H9 (cell line): ENCODE data around the gene EVC. TPM values are rescaled to one million over a fixed set of nuclear protein-coding genes. Genes with fewer than 3 reads are reported as not detected.

Source experiments
- DNase-seq: peaks from one replicate; pipeline ENCODE4 v3.0.0-alpha.2; 2017
- H2AFZ ChIP-seq: one replicate; pipeline ENCODE4 v1.6.1; 2013; ENCODE audit warnings: mild to moderate bottlenecking, low read length, control low read depth, moderate library complexity
- H2AK5ac ChIP-seq: 2 replicates; pipeline ENCODE4 v1.6.1; 2013; ENCODE audit warnings: low read length, control low read depth, mixed read lengths; ENCODE audit not compliant: insufficient read length
- H2BK120ac ChIP-seq: one replicate; pipeline ENCODE4 v1.6.1; 2013; ENCODE audit warnings: low read depth, mild to moderate bottlenecking, low read length, control low read depth, inconsistent platforms; ENCODE audit not compliant: poor library complexity, severe bottlenecking
- H2BK12ac ChIP-seq: 2 replicates; pipeline ENCODE4 v1.6.1; 2013; ENCODE audit warnings: low read length, control low read depth, mixed read lengths, low read depth; ENCODE audit not compliant: insufficient read length
- H2BK15ac ChIP-seq: 2 replicates; pipeline ENCODE4 v1.6.1; 2013; ENCODE audit warnings: low read depth, low read length, control low read depth
- H2BK20ac ChIP-seq: one replicate; pipeline ENCODE4 v1.6.1; 2013; ENCODE audit warnings: low read depth, mild to moderate bottlenecking, low read length, control low read depth, inconsistent platforms; ENCODE audit not compliant: poor library complexity, severe bottlenecking
- H2BK5ac ChIP-seq: 2 replicates; pipeline ENCODE4 v1.6.1; 2013; ENCODE audit warnings: low read length, control low read depth, mixed read lengths; ENCODE audit not compliant: insufficient read length
- H3K14ac ChIP-seq: 2 replicates; pipeline ENCODE4 v1.6.1; 2013; ENCODE audit warnings: low read length, control low read depth; ENCODE audit not compliant: insufficient read depth
- H3K18ac ChIP-seq: 2 replicates; pipeline ENCODE4 v1.6.1; 2013; ENCODE audit warnings: low read depth, mild to moderate bottlenecking, mixed read lengths, low read length, control low read depth; ENCODE audit not compliant: insufficient read length
- H3K23ac ChIP-seq: 2 replicates; pipeline ENCODE4 v1.6.1; 2013; ENCODE audit warnings: low read length, control low read depth, mixed read lengths, low read depth; ENCODE audit not compliant: insufficient read length
- H3K23me2 ChIP-seq: 2 replicates; pipeline ENCODE4 v1.6.1; 2013; ENCODE audit warnings: low read depth, mild to moderate bottlenecking, mixed read lengths, low read length, control low read depth; ENCODE audit not compliant: insufficient read length, poor library complexity, severe bottlenecking
- H3K27ac ChIP-seq: 2 replicates; pipeline ENCODE4 v1.5.1; 2013; ENCODE audit warnings: low read length, control low read depth, mixed read lengths, low read depth; ENCODE audit not compliant: insufficient read length
- H3K27me3 ChIP-seq: 2 replicates; pipeline ENCODE4 v1.6.1; 2013; ENCODE audit warnings: low read length, control low read depth, inconsistent platforms; ENCODE audit not compliant: insufficient read depth
- H3K4ac ChIP-seq: 2 replicates; pipeline ENCODE4 v1.6.1; 2013; ENCODE audit warnings: low read depth, mild to moderate bottlenecking, control low read depth, inconsistent platforms, low read length, moderate library complexity
- H3K4me1 ChIP-seq: 2 replicates; pipeline ENCODE4 v1.6.1; 2013; ENCODE audit warnings: low read length, control low read depth, inconsistent platforms; ENCODE audit not compliant: insufficient read depth
- H3K4me2 ChIP-seq: 2 replicates; pipeline ENCODE4 v1.6.1; 2013; ENCODE audit warnings: low read length, control low read depth, mixed read lengths; ENCODE audit not compliant: insufficient read length, insufficient read depth
- H3K56ac ChIP-seq: 2 replicates; pipeline ENCODE4 v1.6.1; 2013; ENCODE audit warnings: low read depth, mild to moderate bottlenecking, mixed read lengths, low read length, control low read depth; ENCODE audit not compliant: insufficient read length
- H3K79me1 ChIP-seq: 2 replicates; pipeline ENCODE4 v1.6.1; 2013; ENCODE audit warnings: low read depth, mild to moderate bottlenecking, moderate library complexity, low read length, control low read depth, inconsistent platforms; ENCODE audit not compliant: insufficient read depth, poor library complexity, severe bottlenecking
- H3K79me2 ChIP-seq: 2 replicates; pipeline ENCODE4 v1.6.1; 2013; ENCODE audit warnings: low read length, control low read depth, inconsistent platforms; ENCODE audit not compliant: insufficient read depth
- H3K9ac ChIP-seq: 2 replicates; pipeline ENCODE4 v1.6.1; 2013; ENCODE audit warnings: low read length, control low read depth, mixed read lengths; ENCODE audit not compliant: insufficient read length; ENCODE audit errors: extremely low read depth
- H3K9me3 ChIP-seq: one replicate; pipeline ENCODE4 v1.6.1; 2013; ENCODE audit warnings: low read depth, low read length, inconsistent platforms; ENCODE audit not compliant: control insufficient read depth
- H3T11ph ChIP-seq: one replicate; pipeline ENCODE4 v1.6.1; 2013; ENCODE audit warnings: mild to moderate bottlenecking, low read length, control low read depth, inconsistent platforms
- H4K20me1 ChIP-seq: one replicate; pipeline ENCODE4 v1.6.1; 2013; ENCODE audit not compliant: control insufficient read depth, insufficient read length, insufficient read depth
- H4K5ac ChIP-seq: 2 replicates; pipeline ENCODE4 v1.6.1; 2013; ENCODE audit warnings: low read depth, mild to moderate bottlenecking, mixed read lengths, low read length, control low read depth; ENCODE audit not compliant: insufficient read length
- H4K8ac ChIP-seq: replicated peaks from 2 replicates; pipeline ENCODE4 v1.6.1; 2013; ENCODE audit warnings: low read length, control low read depth, mixed read lengths, low read depth; ENCODE audit not compliant: insufficient read length
- H4K91ac ChIP-seq: 2 replicates; pipeline ENCODE4 v1.6.1; 2013; ENCODE audit warnings: low read depth, mild to moderate bottlenecking, moderate library complexity, mixed read lengths, low read length, control low read depth; ENCODE audit not compliant: insufficient read length
- H3K27ac Mint-ChIP-seq, 3 experiments: 2 replicates in 2 of 3; 3 replicates in 1 of 3; pipeline ENCODE4 v1.8.0; 2020 to 2021; ENCODE audit warnings: mixed read lengths in 3 of 3, mild to moderate bottlenecking in 1 of 3, moderate library complexity in 1 of 3
- H3K27me3 Mint-ChIP-seq: 2 replicates; pipeline ENCODE4 v1.8.0; 2021; ENCODE audit warnings: low read depth, mild to moderate bottlenecking, moderate library complexity, mixed read lengths
- H3K36me3 Mint-ChIP-seq, 3 experiments: 2 replicates in 2 of 3; 3 replicates in 1 of 3; pipeline ENCODE4 v1.8.0; 2020 to 2021; ENCODE audit warnings: low read depth in 3 of 3, mixed read lengths in 3 of 3; ENCODE audit not compliant: insufficient read depth in 1 of 3
- H3K4me1 Mint-ChIP-seq, 2 experiments: 2 replicates each; pipeline ENCODE4 v1.8.0; 2020; ENCODE audit warnings: mixed read lengths in 2 of 2
- H3K4me3 Mint-ChIP-seq, 2 experiments: 2 replicates in 1 of 2; 3 replicates in 1 of 2; pipeline ENCODE4 v1.8.0; 2020 to 2021; ENCODE audit warnings: mild to moderate bottlenecking in 2 of 2, mixed read lengths in 2 of 2, moderate library complexity in 1 of 2
- H3K9me3 Mint-ChIP-seq, 2 experiments: 2 replicates in 1 of 2; 3 replicates in 1 of 2; pipeline ENCODE4 v1.8.0; 2020; ENCODE audit warnings: mild to moderate bottlenecking in 2 of 2, mixed read lengths in 2 of 2, moderate library complexity in 1 of 2
- WGBS: extraction: QIAGEN DNeasy Blood & Tissue Kit; methylation state at CpG from one replicate; pipeline ENCODE4 v1.1.7; 2013; ENCODE audit warnings: missing lambda C conversion rate, low lambda C conversion rate, mixed read lengths; ENCODE audit not compliant: insufficient read length; ENCODE audit errors: extremely low coverage; 5-methylcytosine and 5-hydroxymethylcytosine counted together
- total RNA-seq: library from RNA; stranded (reverse); gene quantifications from 2 replicates; pipeline ENCODE4 v1.2.1, GENCODE V29; 2021
- TF ChIP-seq, protein P1 (sequence below): fragments of 200-600 bp; sonication (generic); conservative IDR thresholded peaks from 3 replicates; pipeline ENCODE4 v1.8.0; 2021; ENCODE audit warnings: antibody characterized with exemption, mild to moderate bottlenecking

EVC gene
- total RNA-seq, 1 experiment from 2014 or later, result 10.1 TPM

- Histone ChIP-seq H2BK20ac (no peak overlapping the region), H3K9me3 (no peaks in the 10 kb centered on the region), H3K23me2 (no peaks in the 10 kb centered on the region), H3K79me2 (no peaks in the 10 kb centered on the region), H3K23ac (no peak overlapping the region), H4K8ac (no peak overlapping the region), H3K4me2 (no peak overlapping the region), H3K27me3 (no peaks in the 10 kb centered on the region), H2BK5ac (no peak overlapping the region), H3K27ac (no peak overlapping the region), H2BK12ac (no peak overlapping the region), H2AFZ (no peak overlapping the region), H3K18ac (no peak overlapping the region), H2BK15ac (no peak overlapping the region), H4K91ac (no peak overlapping the region), H3K4me1 (no peaks in the 10 kb centered on the region), H3K79me1 (no peaks in the 10 kb centered on the region), H3K56ac (no peak overlapping the region), H2AK5ac (no peak overlapping the region), H3T11ph (no peak overlapping the region), H4K20me1 (no peaks in the 10 kb centered on the region), H4K5ac (no peak overlapping the region), H2BK120ac (no peak overlapping the region), H3K14ac (no peak overlapping the region), H3K4ac (no peak overlapping the region), H3K9ac (no peak overlapping the region)
- TF ChIP-seq, protein P1, sequence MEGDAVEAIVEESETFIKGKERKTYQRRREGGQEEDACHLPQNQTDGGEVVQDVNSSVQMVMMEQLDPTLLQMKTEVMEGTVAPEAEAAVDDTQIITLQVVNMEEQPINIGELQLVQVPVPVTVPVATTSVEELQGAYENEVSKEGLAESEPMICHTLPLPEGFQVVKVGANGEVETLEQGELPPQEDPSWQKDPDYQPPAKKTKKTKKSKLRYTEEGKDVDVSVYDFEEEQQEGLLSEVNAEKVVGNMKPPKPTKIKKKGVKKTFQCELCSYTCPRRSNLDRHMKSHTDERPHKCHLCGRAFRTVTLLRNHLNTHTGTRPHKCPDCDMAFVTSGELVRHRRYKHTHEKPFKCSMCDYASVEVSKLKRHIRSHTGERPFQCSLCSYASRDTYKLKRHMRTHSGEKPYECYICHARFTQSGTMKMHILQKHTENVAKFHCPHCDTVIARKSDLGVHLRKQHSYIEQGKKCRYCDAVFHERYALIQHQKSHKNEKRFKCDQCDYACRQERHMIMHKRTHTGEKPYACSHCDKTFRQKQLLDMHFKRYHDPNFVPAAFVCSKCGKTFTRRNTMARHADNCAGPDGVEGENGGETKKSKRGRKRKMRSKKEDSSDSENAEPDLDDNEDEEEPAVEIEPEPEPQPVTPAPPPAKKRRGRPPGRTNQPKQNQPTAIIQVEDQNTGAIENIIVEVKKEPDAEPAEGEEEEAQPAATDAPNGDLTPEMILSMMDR, result no peak
- DNase-seq, result no peak
- Mint-ChIP-seq H3K27ac (no peak overlapping the region), H3K36me3 (peaks cover 4 to 32% (median 22%) of the 10 kb centered on the region in 3 experiments), H3K4me1 (no peaks in the 10 kb centered on the region), H3K27me3 (no peaks in the 10 kb centered on the region), H3K9me3 (peaks cover 0 to 4% of the 10 kb centered on the region in 2 experiments; a peak in 1 of 5 replicates), H3K4me3 (no peak overlapping the region)
- no CpG with 5 or more reads among the region's 4 CpGs for WGBS
These were observed 49.8 kb upstream of the EVC start for GRCh38 chr4:5661237-5661636.
